Measurements from ENCODE around the gene MTARC1. TPM values are rescaled to one million over a fixed set of nuclear protein-coding genes. Genes with fewer than 3 reads are reported as not detected.

The MTARC1 gene
- total and polyA plus RNA-seq, 10 of the 15 experiments (the other 5 are each of a cell fraction or from before 2014, with no cell fraction given) = 0.23 to 1.5 (median 0.48) TPM

DNA sequence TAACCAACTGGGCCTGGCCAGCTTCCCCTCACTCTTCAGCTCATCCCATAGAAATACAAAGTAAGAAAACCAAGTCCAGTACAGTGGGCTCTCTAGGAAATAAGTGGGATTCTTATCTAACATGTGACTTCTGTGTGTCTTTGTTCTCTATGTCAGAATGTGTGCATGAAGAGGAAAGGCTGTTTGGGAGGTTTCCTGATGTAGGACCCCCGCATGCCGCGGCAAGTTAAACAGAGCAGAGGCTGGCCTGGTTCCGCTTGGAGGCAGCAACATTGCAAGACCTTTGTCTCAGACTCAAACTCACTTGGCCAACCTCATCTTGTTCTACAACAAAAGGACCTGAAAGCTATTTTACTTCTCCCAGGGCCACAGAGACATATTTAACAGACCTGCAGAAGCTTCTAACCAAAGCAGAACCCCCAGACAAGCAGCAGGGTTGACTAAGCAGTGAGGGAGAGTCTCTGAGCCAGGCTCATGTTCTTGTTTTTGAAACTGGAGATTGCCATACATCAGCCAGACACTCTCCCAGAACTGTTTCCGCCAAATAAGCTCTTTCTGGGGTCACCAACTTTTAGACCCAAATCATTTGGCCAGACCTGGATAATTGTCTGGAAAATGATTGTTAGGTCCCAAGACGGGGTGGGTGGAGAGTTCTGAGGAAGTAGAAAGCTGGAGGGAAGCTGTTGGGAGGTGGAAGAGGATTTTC is 32.3 kb upstream of the MTARC1 start:
- no TSS peak for BruUV-seq (replicated peaks)
- TF ChIP-seq, protein P1, sequence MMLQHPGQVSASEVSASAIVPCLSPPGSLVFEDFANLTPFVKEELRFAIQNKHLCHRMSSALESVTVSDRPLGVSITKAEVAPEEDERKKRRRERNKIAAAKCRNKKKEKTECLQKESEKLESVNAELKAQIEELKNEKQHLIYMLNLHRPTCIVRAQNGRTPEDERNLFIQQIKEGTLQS (IDR thresholded peaks at IDR 0.05; ENCODE audit: borderline replicate concordance, extremely low read depth, low read depth, low read length) = no peak
- TF ChIP-seq, protein P2, sequence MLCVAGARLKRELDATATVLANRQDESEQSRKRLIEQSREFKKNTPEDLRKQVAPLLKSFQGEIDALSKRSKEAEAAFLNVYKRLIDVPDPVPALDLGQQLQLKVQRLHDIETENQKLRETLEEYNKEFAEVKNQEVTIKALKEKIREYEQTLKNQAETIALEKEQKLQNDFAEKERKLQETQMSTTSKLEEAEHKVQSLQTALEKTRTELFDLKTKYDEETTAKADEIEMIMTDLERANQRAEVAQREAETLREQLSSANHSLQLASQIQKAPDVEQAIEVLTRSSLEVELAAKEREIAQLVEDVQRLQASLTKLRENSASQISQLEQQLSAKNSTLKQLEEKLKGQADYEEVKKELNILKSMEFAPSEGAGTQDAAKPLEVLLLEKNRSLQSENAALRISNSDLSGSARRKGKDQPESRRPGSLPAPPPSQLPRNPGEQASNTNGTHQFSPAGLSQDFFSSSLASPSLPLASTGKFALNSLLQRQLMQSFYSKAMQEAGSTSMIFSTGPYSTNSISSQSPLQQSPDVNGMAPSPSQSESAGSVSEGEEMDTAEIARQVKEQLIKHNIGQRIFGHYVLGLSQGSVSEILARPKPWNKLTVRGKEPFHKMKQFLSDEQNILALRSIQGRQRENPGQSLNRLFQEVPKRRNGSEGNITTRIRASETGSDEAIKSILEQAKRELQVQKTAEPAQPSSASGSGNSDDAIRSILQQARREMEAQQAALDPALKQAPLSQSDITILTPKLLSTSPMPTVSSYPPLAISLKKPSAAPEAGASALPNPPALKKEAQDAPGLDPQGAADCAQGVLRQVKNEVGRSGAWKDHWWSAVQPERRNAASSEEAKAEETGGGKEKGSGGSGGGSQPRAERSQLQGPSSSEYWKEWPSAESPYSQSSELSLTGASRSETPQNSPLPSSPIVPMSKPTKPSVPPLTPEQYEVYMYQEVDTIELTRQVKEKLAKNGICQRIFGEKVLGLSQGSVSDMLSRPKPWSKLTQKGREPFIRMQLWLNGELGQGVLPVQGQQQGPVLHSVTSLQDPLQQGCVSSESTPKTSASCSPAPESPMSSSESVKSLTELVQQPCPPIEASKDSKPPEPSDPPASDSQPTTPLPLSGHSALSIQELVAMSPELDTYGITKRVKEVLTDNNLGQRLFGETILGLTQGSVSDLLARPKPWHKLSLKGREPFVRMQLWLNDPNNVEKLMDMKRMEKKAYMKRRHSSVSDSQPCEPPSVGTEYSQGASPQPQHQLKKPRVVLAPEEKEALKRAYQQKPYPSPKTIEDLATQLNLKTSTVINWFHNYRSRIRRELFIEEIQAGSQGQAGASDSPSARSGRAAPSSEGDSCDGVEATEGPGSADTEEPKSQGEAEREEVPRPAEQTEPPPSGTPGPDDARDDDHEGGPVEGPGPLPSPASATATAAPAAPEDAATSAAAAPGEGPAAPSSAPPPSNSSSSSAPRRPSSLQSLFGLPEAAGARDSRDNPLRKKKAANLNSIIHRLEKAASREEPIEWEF (IDR thresholded peaks at IDR 0.05; ENCODE audit: insufficient replicate concordance, low read depth, low read length) = no peak
- no peak for TF ChIP-seq MXI1 (IDR thresholded peaks at IDR 0.05; ENCODE audit: low read depth, low read length)
- TF ChIP-seq SMAD1 (IDR thresholded peaks at IDR 0.05; ENCODE audit: low read depth, partially characterized antibody) = no peak
- no peak for TF ChIP-seq BHLHE40 (IDR thresholded peaks at IDR 0.05; ENCODE audit: borderline replicate concordance in 1 of 2, low read depth in 2 of 2, low read length in 1 of 2)
- TF ChIP-seq NBN (IDR thresholded peaks at IDR 0.05) = no peak
- no peak for TF ChIP-seq BCL11A (IDR thresholded peaks at IDR 0.05; ENCODE audit: low read depth, low read length)
- H2AFZ ChIP-seq (ENCODE audit: control insufficient read depth, low read depth, low read length) = no peak overlapping the region
- 89% methylated on average over 6 of the region's 6 CpGs for WGBS (ENCODE audit: insufficient coverage, insufficient replicate concordance, low lambda C conversion rate, missing lambda C conversion rate)
- no peak overlapping the region for H3K27ac ChIP-seq (ENCODE audit: control insufficient read depth, insufficient read depth)
- H3K79me2 ChIP-seq (ENCODE audit: control insufficient read depth, insufficient read depth, low read length) = no peaks in the 10 kb centered on the region
- H3K4me3 ChIP-seq = no peak overlapping the region
- ATAC-seq (no peak; the same call in 2 of the 3 replicates), DNase-seq (ENCODE audit: low read depth, low spot score) (no peak), FAIRE-seq (no peak)
- CTCF ChIA-PET = interaction anchor here (1.0 to 2.3 kb wide), 5 partner anchors 11 to 77 kb away, joined by 3 to 12 read pairs (median 4); no protein-coding TSS in a partner anchor
- RAD21 ChIA-PET (ENCODE audit: unreplicated experiment) = interaction anchor here (1.0 kb wide), 1 partner anchor 21 kb away, joined by 4 read pairs; no protein-coding TSS in a partner anchor
- H4K20me1 ChIP-seq (ENCODE audit: control insufficient read depth, insufficient read depth) = no peaks in the 10 kb centered on the region
- POLR2A ChIA-PET = interaction anchor here (1.1 kb wide), 1 partner anchor 15 kb away, joined by 3 read pairs; no protein-coding TSS in a partner anchor
- no peaks in the 10 kb centered on the region for H3K4me1 ChIP-seq (ENCODE audit: control insufficient read depth, insufficient read depth, low read length)
- no peak overlapping the region for H3K4me2 ChIP-seq (ENCODE audit: control insufficient read depth, insufficient read depth)
- no peaks in the 10 kb centered on the region; a peak in 1 of 4 replicates for H3K27me3 ChIP-seq (replicated peaks in 1 of 2; ENCODE audit: control insufficient read depth in 2 of 2, insufficient read depth in 2 of 2, low read length in 1 of 2)
- intact Hi-C loops (cut with micrococcal nuclease; ENCODE audit: unreplicated experiment) (no loop called here), in situ Hi-C loops (cut with MboI) (no loop called here)
- H3K36me3 ChIP-seq (ENCODE audit: control insufficient read depth in 2 of 2, insufficient read depth in 2 of 2, low read length in 1 of 2) = no peaks in the 10 kb centered on the region
- no peak overlapping the region for H3K9ac ChIP-seq (ENCODE audit: control insufficient read depth, insufficient read depth, low read length)
- SMC1A ChIA-PET (ENCODE audit: uncharacterized antibody, unreplicated experiment) = interaction anchor here (0.8 to 1.2 kb wide), 4 partner anchors 9 to 21 kb away, joined by 3 to 7 read pairs (median 4); no protein-coding TSS in a partner anchor
- no peaks in the 10 kb centered on the region for H3K9me3 ChIP-seq (replicated peaks; ENCODE audit: control insufficient read depth, insufficient read depth, low read length)

All from GM12878 (cell line).